B cell (primary cell): Measurements from ENCODE around the gene USP53. TPM values are rescaled to one million over a fixed set of nuclear protein-coding genes. Genes with fewer than 3 reads are reported as not detected.

ENCODE experiments used
- ATAC-seq: fragments of 200-7000 bp; cut with Tn5 transposase; one replicate; pipeline ENCODE4 v1.10.0; 2021; ENCODE audit warnings: low read depth, mild to moderate bottlenecking, moderate number of reproducible peaks, moderate library complexity
- CTCF ChIA-PET: fragments of 350-600 bp; sonication (Branson Sonifier 250); formaldehyde crosslinking; loops from one replicate; lab custom pipeline; 2021; ENCODE audit warnings: antibody characterized with exemption, inconsistent platforms; lab: Charles Lee
- POLR2A ChIA-PET: fragments of 350-600 bp; sonication (Branson Sonifier 250); formaldehyde crosslinking; loops from one replicate; lab custom pipeline; 2021; ENCODE audit warnings: antibody characterized with exemption; lab: Charles Lee
- DNase-seq: peaks from one replicate; pipeline ENCODE4 v3.0.0; 2013
- H2AFZ ChIP-seq: 2 replicates; pipeline ENCODE4 v1.6.1; 2012; ENCODE audit warnings: mild to moderate bottlenecking, low read depth, low read length; ENCODE audit not compliant: insufficient read depth, poor library complexity, severe bottlenecking
- H3K27ac ChIP-seq, 2 donors: 1 replicate in 1 of 2; 2 replicates in 1 of 2; pipeline ENCODE4 v1.5.1; 2012 to 2013; ENCODE audit warnings: low read length in 2 of 2, mild to moderate bottlenecking in 2 of 2, moderate library complexity in 1 of 2
- H3K27me3 ChIP-seq, 4 experiments: fragments of 200-600 bp in 1 of 4; sonication (generic) in 1 of 4; replicated peaks in 1 of 4; 1 replicate in 2 of 4; 2 replicates in 2 of 4; pipeline versions ENCODE4 v1.6.1 to v1.7.0; 2013 to 2016; ENCODE audit warnings: low read length in 3 of 4, mild to moderate bottlenecking in 2 of 4, mixed read lengths in 1 of 4, moderate library complexity in 1 of 4; ENCODE audit not compliant: insufficient read depth in 4 of 4, control insufficient read depth in 3 of 4; ENCODE audit errors: control extremely low read depth in 1 of 4
- H3K36me3 ChIP-seq, 2 experiments: replicated peaks in 1 of 2; 1 replicate in 1 of 2; 2 replicates in 1 of 2; pipeline versions ENCODE4 v1.6.1 to v1.7.1; 2013; ENCODE audit warnings: low read length in 1 of 2; ENCODE audit not compliant: insufficient read depth in 2 of 2, control insufficient read depth in 1 of 2; ENCODE audit errors: control extremely low read depth in 1 of 2, extremely low read depth in 1 of 2
- H3K4me1 ChIP-seq, 2 donors: fragments of 200-600 bp in 1 of 2; sonication (generic) in 1 of 2; 1 replicate in 1 of 2; 2 replicates in 1 of 2; pipeline versions ENCODE4 v1.5.1 to v1.6.1; 2013 to 2017; ENCODE audit warnings: low read length in 2 of 2; ENCODE audit not compliant: control insufficient read depth in 2 of 2, insufficient read depth in 2 of 2
- H3K4me2 ChIP-seq: replicated peaks from 2 replicates; pipeline ENCODE3; 2012; ENCODE audit warnings: mild to moderate bottlenecking, low read depth, low read length; ENCODE audit not compliant: poor library complexity, severe bottlenecking
- H3K4me3 ChIP-seq, 5 experiments: fragments of 200-600 bp in 1 of 5; sonication (generic) in 1 of 5; 1 replicate in 3 of 5; 2 replicates in 2 of 5; pipeline versions ENCODE4 v1.5.1 to v1.7.0; 2011 to 2016; ENCODE audit warnings: low read length in 4 of 5, mild to moderate bottlenecking in 4 of 5, low read depth in 2 of 5, control low read depth in 1 of 5, moderate library complexity in 1 of 5; ENCODE audit not compliant: insufficient read depth in 1 of 5; ENCODE audit errors: control extremely low read depth in 1 of 5, extremely low read depth in 1 of 5
- H3K79me2 ChIP-seq: fragments of 200-600 bp; sonication (generic); one replicate; pipeline ENCODE4 v1.6.0; 2016; ENCODE audit warnings: low read length; ENCODE audit not compliant: control insufficient read depth, insufficient read depth
- H3K9ac ChIP-seq: fragments of 200-600 bp; sonication (generic); 2 replicates; pipeline ENCODE4 v1.6.1; 2017; ENCODE audit warnings: mild to moderate bottlenecking, low read length, moderate library complexity
- H3K9me3 ChIP-seq, 3 donors: one replicate each; pipeline versions ENCODE4 v1.6.1 to v1.7.1; 2013; ENCODE audit warnings: low read length in 2 of 3; ENCODE audit not compliant: control insufficient read depth in 2 of 3, insufficient read depth in 1 of 3; ENCODE audit errors: control extremely low read depth in 1 of 3
- H4K20me1 ChIP-seq: 2 replicates; pipeline ENCODE4 v1.6.0; 2012; ENCODE audit warnings: mild to moderate bottlenecking, low read length; ENCODE audit not compliant: insufficient read depth, control insufficient read depth, poor library complexity, severe bottlenecking
- H3K27ac Mint-ChIP-seq: one replicate; pipeline ENCODE4 v1.8.0; 2021; ENCODE audit warnings: mixed read lengths
- H3K27me3 Mint-ChIP-seq: one replicate; pipeline ENCODE4 v1.8.0; 2021; ENCODE audit warnings: mixed read lengths
- H3K4me1 Mint-ChIP-seq: one replicate; pipeline ENCODE4 v1.8.0; 2021; ENCODE audit warnings: mixed read lengths
- H3K4me3 Mint-ChIP-seq: one replicate; pipeline ENCODE4 v1.8.0; 2021; ENCODE audit warnings: mixed read lengths
- H3K9me3 Mint-ChIP-seq: one replicate; pipeline ENCODE4 v1.8.0; 2022; ENCODE audit warnings: mixed read lengths; ENCODE audit not compliant: insufficient read depth
- EZH2 ChIP-seq: IDR thresholded peaks from 2 replicates; pipeline ENCODE4 v1.6.1; 2012; ENCODE audit warnings: borderline replicate concordance, low read depth, mild to moderate bottlenecking, moderate library complexity, low read length; ENCODE audit not compliant: insufficient read depth, poor library complexity, severe bottlenecking
- WGBS: methylation state at CpG from one replicate; pipeline ENCODE4 v1.1.5; 2013; ENCODE audit warnings: missing lambda C conversion rate; ENCODE audit not compliant: insufficient coverage; 5-methylcytosine and 5-hydroxymethylcytosine counted together
- intact Hi-C: fragments of 100-400 bp; cut with micrococcal nuclease; formaldehyde crosslinking; loops from one replicate; pipeline ENCODE4 v1.10.0; 2022
- polyA plus RNA-seq: library from polyadenylated mRNA; depleted of rRNA; stranded (reverse); fragments of >200 nt; gene quantifications from 2 replicates; pipeline ENCODE4 v1.2.3, GENCODE V29; 2012
- total RNA-seq, 2 donors: library from RNA; stranded (reverse); fragments of 120-200 nt in 1 of 2; gene quantifications; 1 replicate in 1 of 2; 2 replicates in 1 of 2; pipeline versions ENCODE4 v1.2.3 to v1.2.4, GENCODE V29; 2013 to 2022
- TF ChIP-seq, protein P1 (sequence below): fragments of 200-600 bp; IDR thresholded peaks from one replicate; pipeline ENCODE4 v1.8.0; 2022; ENCODE audit warnings: antibody characterized with exemption, mild to moderate bottlenecking

Gene USP53
- total and polyA plus RNA-seq, 2 donors (not counting 1 experiment from before 2014, with no cell fraction given), result 12.9 to 45.0 TPM

- WGBS, result under 1% methylated on average over 21 of the region's 24 CpGs
- peaks cover 0 to 7% of the 10 kb centered on the region in 2 experiments for H3K36me3 ChIP-seq
- TF ChIP-seq EZH2, result no peak
- TF ChIP-seq, protein P1, sequence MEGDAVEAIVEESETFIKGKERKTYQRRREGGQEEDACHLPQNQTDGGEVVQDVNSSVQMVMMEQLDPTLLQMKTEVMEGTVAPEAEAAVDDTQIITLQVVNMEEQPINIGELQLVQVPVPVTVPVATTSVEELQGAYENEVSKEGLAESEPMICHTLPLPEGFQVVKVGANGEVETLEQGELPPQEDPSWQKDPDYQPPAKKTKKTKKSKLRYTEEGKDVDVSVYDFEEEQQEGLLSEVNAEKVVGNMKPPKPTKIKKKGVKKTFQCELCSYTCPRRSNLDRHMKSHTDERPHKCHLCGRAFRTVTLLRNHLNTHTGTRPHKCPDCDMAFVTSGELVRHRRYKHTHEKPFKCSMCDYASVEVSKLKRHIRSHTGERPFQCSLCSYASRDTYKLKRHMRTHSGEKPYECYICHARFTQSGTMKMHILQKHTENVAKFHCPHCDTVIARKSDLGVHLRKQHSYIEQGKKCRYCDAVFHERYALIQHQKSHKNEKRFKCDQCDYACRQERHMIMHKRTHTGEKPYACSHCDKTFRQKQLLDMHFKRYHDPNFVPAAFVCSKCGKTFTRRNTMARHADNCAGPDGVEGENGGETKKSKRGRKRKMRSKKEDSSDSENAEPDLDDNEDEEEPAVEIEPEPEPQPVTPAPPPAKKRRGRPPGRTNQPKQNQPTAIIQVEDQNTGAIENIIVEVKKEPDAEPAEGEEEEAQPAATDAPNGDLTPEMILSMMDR, result peak; percentile 44
- no peaks in the 10 kb centered on the region for H3K9me3 ChIP-seq
- no peaks in the 10 kb centered on the region for H4K20me1 ChIP-seq
- DNase-seq (no peak), ATAC-seq (peak; percentile 34)
- H3K27me3 ChIP-seq, result no peaks in the 10 kb centered on the region
- POLR2A ChIA-PET, result interaction anchor here (0.7 to 2.2 kb wide), 2 partner anchors 14 to 87 kb away, joined by 4 to 16 read pairs; a partner anchor contains a TSS
- intact Hi-C loops, result loop anchor here (1.0 to 5.0 kb wide), 11 partner anchors 71 to 935 kb away; partner anchors contain the start of genes METTL14, PDE5A and SEC24D
- H3K27ac ChIP-seq, result peak overlapping the region; percentile 76 to 81
- no peaks in the 10 kb centered on the region for H3K9me3 Mint-ChIP-seq
- no peaks in the 10 kb centered on the region for H3K27me3 Mint-ChIP-seq
- peak overlapping the region; percentile 96 for H3K27ac Mint-ChIP-seq
- CTCF ChIA-PET, result interaction anchor here (0.7 to 2.3 kb wide), 6 partner anchors 14 to 242 kb away, joined by 3 to 16 read pairs (median 6); no protein-coding TSS in a partner anchor
- H3K4me2 ChIP-seq, result peak overlapping the region; percentile 74
- peaks cover 4% of the 10 kb centered on the region for H3K79me2 ChIP-seq
- H3K9ac ChIP-seq, result peak overlapping the region; percentile 80
- H2AFZ ChIP-seq, result peak overlapping the region; percentile 89
- peak overlapping the region; percentile 95 for H3K4me3 Mint-ChIP-seq
- H3K4me3 ChIP-seq, result peak overlapping the region; percentile 65 to 78 (median 75)
- peaks cover 44% of the 10 kb centered on the region for H3K4me1 Mint-ChIP-seq
- H3K4me1 ChIP-seq, result peaks cover 2 to 15% of the 10 kb centered on the region in 2 donors
These were observed 572 bp downstream of the USP53 start for GRCh38 chr4:119212964-119213606.

- H3K27me3 Mint-ChIP-seq, result no peaks in the 10 kb centered on the region
- no peaks in the 10 kb centered on the region for H3K27me3 ChIP-seq
- no peak overlapping the region for H3K9ac ChIP-seq
- CTCF ChIA-PET, result no interaction called here
- WGBS, result no CpG with 5 or more reads among the region's 1 CpG
- no peak overlapping the region for H2AFZ ChIP-seq
- intact Hi-C loops, result no loop called here
- peaks cover 2 to 9% of the 10 kb centered on the region in 2 donors for H3K4me1 ChIP-seq
- no peaks in the 10 kb centered on the region for H3K9me3 Mint-ChIP-seq
- H3K27ac ChIP-seq, result no peak overlapping the region
- H4K20me1 ChIP-seq, result no peaks in the 10 kb centered on the region
- ATAC-seq (no peak), DNase-seq (no peak)
- peaks cover 0 to 7% of the 10 kb centered on the region in 2 experiments for H3K36me3 ChIP-seq
- no peaks in the 10 kb centered on the region for H3K9me3 ChIP-seq
- no peak for TF ChIP-seq EZH2
- TF ChIP-seq, protein P1, result no peak
- no peak overlapping the region for H3K4me3 Mint-ChIP-seq
- POLR2A ChIA-PET, result no interaction called here
- H3K79me2 ChIP-seq, result peaks cover 4% of the 10 kb centered on the region
- H3K4me1 Mint-ChIP-seq, result peaks cover 23% of the 10 kb centered on the region
- no peak overlapping the region for H3K4me3 ChIP-seq
- H3K4me2 ChIP-seq, result no peak overlapping the region
- H3K27ac Mint-ChIP-seq, result no peak overlapping the region
These were observed 5.6 kb downstream of the USP53 start for GRCh38 chr4:119218093-119218492.
